Erythroblast (primary cell): ENCODE data around the gene SMG7.

Experiments
- GATA1 ChIP-seq: IDR thresholded peaks from 2 replicates; pipeline ENCODE4 v1.6.1; 2011; ENCODE audit warnings: low read depth, mild to moderate bottlenecking, control low read depth, low read length, moderate library complexity
- POLR2A ChIP-seq: IDR thresholded peaks from 2 replicates; pipeline ENCODE4 v1.6.1; 2011; ENCODE audit warnings: mild to moderate bottlenecking, low read length

- no peak for TF ChIP-seq POLR2A
- TF ChIP-seq GATA1, result no peak
Observed at GRCh38 chr1:183443466-183443865, 28.8 kb upstream of the SMG7 start.
